Transverse colon (tissue), 4 donors: Measurements from ENCODE around the gene PTPRN2.

Source experiments
- CTCF ChIP-seq, 5 experiments: fragments of 200-600 bp in 3 of 5; fragments of 450-650 bp in 2 of 5; sonication (generic) in 3 of 5; IDR thresholded peaks; 1 replicate in 2 of 5; 2 replicates in 3 of 5; pipeline ENCODE4 v1.5.1; 2016 to 2017; ENCODE audit warnings: antibody characterized with exemption in 5 of 5, inconsistent platforms in 3 of 5, mild to moderate bottlenecking in 2 of 5, moderate library complexity in 1 of 5
- POLR2AphosphoS5 ChIP-seq, 3 donors: sonication (generic); formaldehyde crosslinking; IDR thresholded peaks; one replicate each; pipeline ENCODE4 v1.6.1; 2016; ENCODE audit warnings: antibody characterized with exemption in 3 of 3

- TF ChIP-seq POLR2AphosphoS5 (IDR thresholded peaks at IDR 0.05) (no peak), CTCF (IDR thresholded peaks at IDR 0.05) (no peak)
Observed at GRCh38 chr7:158021836-158022235, 565.8 kb downstream of the PTPRN2 start.
